Right atrium auricular region (tissue), 2 donors: ENCODE results near the gene YIPF4. TPM values are rescaled to one million over a fixed set of nuclear protein-coding genes. Genes with fewer than 3 reads are reported as not detected.
"Not testable (repeated sequence)": the region's sequence is repeated elsewhere in the genome, so short reads cannot be mapped to it uniquely, and the experiment has no call there.

Experiments used
- DNase-seq: peaks from one replicate; pipeline ENCODE4 v3.0.0-alpha.2; 2019; ENCODE audit warnings: low spot score
- H3K27ac ChIP-seq, 2 donors: fragments of 200-600 bp; sonication (generic); 1 replicate in 1 of 2; 2 replicates in 1 of 2; pipeline ENCODE4 v1.5.1; 2016 to 2019
- H3K27me3 ChIP-seq, 2 donors: fragments of 200-600 bp; sonication (generic); one replicate each; pipeline versions ENCODE4 v1.5.1 to v1.6.0; 2017 to 2019
- H3K36me3 ChIP-seq: fragments of 200-600 bp; sonication (generic); one replicate; pipeline ENCODE4 v1.5.1; 2016
- H3K4me1 ChIP-seq, 2 donors: fragments of 200-600 bp; sonication (generic); one replicate each; pipeline versions ENCODE4 v1.5.1 to v1.6.0; 2017 to 2019
- H3K4me3 ChIP-seq, 2 donors: fragments of 200-600 bp; sonication (generic); 1 replicate in 1 of 2; 2 replicates in 1 of 2; pipeline ENCODE4 v1.5.1; 2017 to 2019; ENCODE audit warnings: mild to moderate bottlenecking in 1 of 2, moderate library complexity in 1 of 2
- H3K9me3 ChIP-seq, 2 donors: fragments of 200-600 bp; sonication (generic); one replicate each; pipeline ENCODE4 v1.5.1; 2019
- total RNA-seq, 2 donors: library from RNA; depleted of rRNA; stranded (reverse); fragments of >200 nt; gene quantifications; one replicate each; pipeline ENCODE4 v1.1.0, GENCODE V29; 2016
- TF ChIP-seq, protein P1 (sequence below), 2 donors: fragments of 200-600 bp; sonication (generic); IDR thresholded peaks; one replicate each; pipeline ENCODE4 v1.5.1; 2019; ENCODE audit warnings: antibody characterized with exemption in 2 of 2

YIPF4 gene
- total RNA-seq, 2 donors from 2014 or later: 16.0 to 17.8 TPM

DNA sequence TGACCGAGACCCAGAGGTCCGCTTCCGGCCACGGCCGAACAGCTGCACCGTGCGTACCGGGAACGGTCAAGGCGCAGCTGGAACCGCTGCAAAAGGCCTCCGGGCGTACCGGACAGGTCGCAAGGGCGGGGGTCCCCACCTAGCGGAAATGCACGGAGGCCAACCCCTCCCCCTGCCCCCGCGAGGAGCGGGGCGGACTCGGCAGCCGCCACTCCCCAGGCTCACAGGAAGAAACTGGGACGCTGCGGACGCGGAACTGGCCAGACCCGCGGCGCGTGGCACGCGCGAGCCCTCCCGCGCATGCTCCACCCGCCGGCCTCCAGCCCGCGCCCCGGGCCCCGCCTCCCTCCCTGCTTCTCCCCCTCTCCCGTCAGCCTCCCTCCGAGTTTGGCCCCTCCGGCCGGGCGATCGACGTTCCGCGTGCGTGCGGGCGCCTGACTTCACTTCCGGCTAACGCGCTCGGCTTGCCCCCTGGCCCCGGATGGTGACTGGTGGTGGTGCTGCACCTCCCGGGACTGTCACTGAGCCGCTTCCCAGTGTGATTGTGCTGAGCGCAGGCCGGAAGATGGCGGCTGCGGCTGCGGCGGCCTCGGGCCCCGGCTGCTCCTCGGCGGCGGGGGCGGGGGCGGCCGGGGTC, 79.1 kb downstream of the YIPF4 start, which contains the start of gene BIRC6:
Gene BIRC6, plus strand, starts transcription at position 343 of the 637 bp plus-strand sequence. Its CDS starts 139 bp downstream, at position 482.
- Histone ChIP-seq H3K27ac (peak within 1 kb of the TSS; percentile 95 to 99), H3K27me3 (no peaks in the 10 kb centered on the region), H3K4me1 (peaks cover 0 to 29% of the 10 kb centered on the region in 2 donors), H3K36me3 (no peaks in the 10 kb centered on the region), H3K4me3 (peak within 1 kb of the TSS; percentile 86 to 93), H3K9me3 (no peaks in the 10 kb centered on the region)
- DNase-seq: peak; percentile 98
- TF ChIP-seq, protein P1, sequence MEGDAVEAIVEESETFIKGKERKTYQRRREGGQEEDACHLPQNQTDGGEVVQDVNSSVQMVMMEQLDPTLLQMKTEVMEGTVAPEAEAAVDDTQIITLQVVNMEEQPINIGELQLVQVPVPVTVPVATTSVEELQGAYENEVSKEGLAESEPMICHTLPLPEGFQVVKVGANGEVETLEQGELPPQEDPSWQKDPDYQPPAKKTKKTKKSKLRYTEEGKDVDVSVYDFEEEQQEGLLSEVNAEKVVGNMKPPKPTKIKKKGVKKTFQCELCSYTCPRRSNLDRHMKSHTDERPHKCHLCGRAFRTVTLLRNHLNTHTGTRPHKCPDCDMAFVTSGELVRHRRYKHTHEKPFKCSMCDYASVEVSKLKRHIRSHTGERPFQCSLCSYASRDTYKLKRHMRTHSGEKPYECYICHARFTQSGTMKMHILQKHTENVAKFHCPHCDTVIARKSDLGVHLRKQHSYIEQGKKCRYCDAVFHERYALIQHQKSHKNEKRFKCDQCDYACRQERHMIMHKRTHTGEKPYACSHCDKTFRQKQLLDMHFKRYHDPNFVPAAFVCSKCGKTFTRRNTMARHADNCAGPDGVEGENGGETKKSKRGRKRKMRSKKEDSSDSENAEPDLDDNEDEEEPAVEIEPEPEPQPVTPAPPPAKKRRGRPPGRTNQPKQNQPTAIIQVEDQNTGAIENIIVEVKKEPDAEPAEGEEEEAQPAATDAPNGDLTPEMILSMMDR (IDR thresholded peaks at IDR 0.05): no peak

DNA sequence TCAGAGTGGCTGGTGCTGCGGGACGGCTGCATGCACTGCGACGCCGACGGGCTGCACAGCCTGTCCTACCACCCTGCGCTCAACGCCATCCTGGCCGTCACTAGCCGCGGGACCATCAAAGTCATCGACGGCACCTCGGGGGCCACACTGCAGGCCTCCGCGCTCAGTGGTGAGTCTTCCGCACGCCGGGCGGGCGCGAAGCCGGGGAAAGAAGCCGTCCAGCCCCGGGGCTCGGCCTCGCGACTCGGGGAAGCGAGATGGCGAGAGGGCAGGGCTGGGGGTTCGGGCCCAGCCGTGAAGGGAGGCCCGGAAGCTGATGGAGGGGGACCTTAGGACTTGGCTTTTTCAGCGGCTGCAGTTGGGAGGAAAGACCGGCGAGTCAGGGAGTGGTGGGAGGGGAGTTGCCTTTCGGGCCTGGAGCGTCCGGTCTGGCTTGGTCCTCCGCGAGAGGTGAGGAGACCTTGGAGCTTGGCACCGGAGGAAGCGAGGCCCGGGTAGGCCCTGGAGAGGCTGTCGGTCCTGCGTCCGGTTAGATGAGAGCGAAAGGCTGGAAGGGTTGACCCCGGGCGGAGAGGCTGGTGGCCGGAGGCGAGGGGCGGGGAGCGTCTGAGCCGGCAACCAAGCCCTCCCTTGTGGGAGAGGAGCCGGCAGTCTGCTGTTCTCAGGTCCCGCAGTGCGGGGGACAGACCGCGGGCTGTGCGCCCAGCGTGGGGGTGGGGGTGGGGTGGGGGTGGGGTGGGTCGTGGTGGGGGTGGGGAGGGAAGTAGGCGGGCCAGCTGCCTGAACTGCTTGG, 79.8 kb downstream of the YIPF4 start:
- Histone ChIP-seq H3K9me3 (no peaks in the 10 kb centered on the region), H3K4me1 (peaks cover 0 to 29% of the 10 kb centered on the region in 2 donors), H3K27ac (peak overlapping the region; percentile 95 to 99), H3K27me3 (no peaks in the 10 kb centered on the region), H3K4me3 (peak overlapping the region; percentile 86 to 93), H3K36me3 (no peaks in the 10 kb centered on the region)
- DNase-seq: no peak
- TF ChIP-seq, protein P1 (IDR thresholded peaks at IDR 0.05): no peak

DNA sequence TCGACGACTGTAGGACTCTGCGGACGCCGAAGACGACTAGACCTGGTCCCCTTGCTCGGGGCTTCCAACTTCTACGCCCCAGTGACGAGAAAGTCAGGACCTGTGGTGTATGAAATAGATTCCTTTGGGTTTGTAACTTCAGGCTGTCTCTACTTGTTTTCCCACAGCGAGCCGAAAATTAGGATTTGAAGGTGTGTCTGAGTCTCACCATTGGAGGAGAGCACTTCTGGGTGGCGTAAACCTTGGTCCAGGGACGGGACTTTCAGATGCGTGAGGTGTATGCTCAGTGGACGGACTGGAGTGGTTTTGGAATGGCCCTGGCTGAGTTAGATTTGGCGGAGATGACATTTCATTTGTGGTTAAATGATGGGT, 80.4 kb downstream of the YIPF4 start:
- peaks cover 0 to 29% of the 10 kb centered on the region in 2 donors for H3K4me1 ChIP-seq
- TF ChIP-seq, protein P1 (IDR thresholded peaks at IDR 0.05): no peak
- no peak for DNase-seq
- peak overlapping the region; percentile 86 to 93 for H3K4me3 ChIP-seq
- H3K36me3 ChIP-seq: no peaks in the 10 kb centered on the region
- H3K27me3 ChIP-seq: no peaks in the 10 kb centered on the region
- H3K27ac ChIP-seq: peak overlapping the region; percentile 95 to 99
- H3K9me3 ChIP-seq: no peaks in the 10 kb centered on the region

DNA sequence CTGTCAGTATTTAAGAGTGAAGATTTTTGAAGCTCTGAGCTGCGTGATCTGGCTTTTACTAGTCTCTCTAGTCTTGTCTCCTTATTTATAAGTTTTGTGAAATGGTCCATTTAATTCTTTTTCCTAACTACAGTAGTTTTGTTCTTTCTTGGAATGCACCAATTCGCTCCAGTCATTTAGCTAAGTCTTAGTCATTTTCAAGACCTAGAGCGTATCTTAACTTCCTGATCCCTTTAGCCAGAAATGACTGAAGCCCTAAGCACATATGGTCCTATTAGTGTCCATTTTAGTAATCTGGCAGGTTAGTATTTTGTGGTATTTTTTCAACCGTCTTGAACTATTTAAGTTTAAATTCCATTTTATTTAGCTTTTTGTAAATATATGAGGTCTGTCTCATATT, 82.7 kb downstream of the YIPF4 start:
- H3K27ac ChIP-seq: no peak overlapping the region
- TF ChIP-seq, protein P1 (IDR thresholded peaks at IDR 0.05): no peak
- H3K4me3 ChIP-seq: no peak overlapping the region
- no peaks in the 10 kb centered on the region for H3K27me3 ChIP-seq
- no peak for DNase-seq
- peaks cover 0 to 43% of the 10 kb centered on the region in 2 donors for H3K4me1 ChIP-seq
- no peaks in the 10 kb centered on the region for H3K9me3 ChIP-seq
- H3K36me3 ChIP-seq: no peaks in the 10 kb centered on the region

DNA sequence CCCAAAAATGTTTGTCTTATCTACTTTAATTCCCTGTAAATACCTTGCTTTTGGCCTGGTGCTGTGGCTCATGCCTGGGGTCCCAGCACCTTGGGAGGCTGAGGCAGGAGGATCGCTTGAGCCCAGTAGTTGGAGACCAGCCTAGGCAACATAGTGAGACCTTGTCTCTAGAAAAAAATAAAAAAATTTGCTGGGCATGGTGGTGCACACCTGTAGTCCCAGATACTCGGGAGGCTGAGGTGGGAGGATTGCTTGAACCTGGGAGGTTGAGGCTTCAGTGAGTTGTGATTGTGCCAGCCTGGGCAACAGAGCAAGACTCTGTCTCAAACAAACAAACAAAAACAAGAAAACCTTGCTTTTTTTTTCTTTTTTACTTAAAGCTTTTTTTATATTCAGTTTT, 85.3 kb downstream of the YIPF4 start:
- H3K36me3 ChIP-seq, H3K4me3 ChIP-seq, H3K27me3 ChIP-seq, DNase-seq, H3K27ac ChIP-seq, H3K9me3 ChIP-seq: not testable (repeated sequence)
- H3K4me1 ChIP-seq: peaks cover 0 to 47% of the 10 kb centered on the region in 2 donors

DNA sequence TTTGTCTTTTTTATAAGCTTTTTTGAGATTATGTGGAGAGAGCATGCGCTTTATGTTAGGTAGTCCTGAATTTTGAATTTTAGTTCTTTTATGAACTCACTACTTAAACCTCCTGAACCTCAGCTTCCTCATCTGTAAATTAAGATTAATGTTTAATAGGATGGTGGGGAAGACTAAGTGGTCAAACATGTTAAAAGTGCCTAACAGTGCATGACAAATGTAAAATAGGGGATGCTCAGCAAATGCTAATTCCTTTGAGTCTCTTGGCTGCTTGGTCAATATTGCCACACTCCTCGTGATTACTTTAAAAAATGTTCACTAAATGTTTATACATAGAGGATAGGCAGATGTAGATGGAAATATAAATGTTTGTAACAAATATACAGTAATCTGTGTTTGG, 85.9 kb downstream of the YIPF4 start:
- no peak overlapping the region for H3K27ac ChIP-seq
- no peaks in the 10 kb centered on the region for H3K27me3 ChIP-seq
- TF ChIP-seq, protein P1 (IDR thresholded peaks at IDR 0.05): no peak
- DNase-seq: no peak
- H3K4me3 ChIP-seq: no peak overlapping the region
- H3K4me1 ChIP-seq: peaks cover 0 to 47% of the 10 kb centered on the region in 2 donors
- no peaks in the 10 kb centered on the region for H3K36me3 ChIP-seq
- H3K9me3 ChIP-seq: no peaks in the 10 kb centered on the region

DNA sequence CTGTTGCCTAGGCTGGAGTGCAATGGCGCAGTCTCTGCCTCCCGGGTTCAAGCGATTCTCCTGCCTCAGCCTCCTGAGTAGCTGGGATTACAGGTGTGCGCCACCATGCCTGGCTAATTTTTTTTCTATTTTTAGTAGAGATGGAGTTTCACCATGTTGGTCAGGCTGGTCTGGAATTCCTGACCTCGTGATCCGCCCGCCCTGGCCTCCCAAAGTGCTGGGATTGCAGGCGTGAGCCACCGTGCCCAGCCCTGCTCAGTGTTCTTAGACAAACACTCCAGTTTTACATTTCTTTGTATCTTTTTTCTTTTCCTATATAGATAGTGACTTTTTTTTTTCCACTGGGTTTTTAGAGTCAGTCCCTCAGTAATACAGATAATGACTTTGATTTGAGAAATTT, 86.6 kb downstream of the YIPF4 start:
- not testable (repeated sequence) for H3K4me3 ChIP-seq, H3K27ac ChIP-seq, H3K36me3 ChIP-seq, DNase-seq, H3K9me3 ChIP-seq, H3K27me3 ChIP-seq
- H3K4me1 ChIP-seq: peaks cover 0 to 45% of the 10 kb centered on the region in 2 donors

DNA sequence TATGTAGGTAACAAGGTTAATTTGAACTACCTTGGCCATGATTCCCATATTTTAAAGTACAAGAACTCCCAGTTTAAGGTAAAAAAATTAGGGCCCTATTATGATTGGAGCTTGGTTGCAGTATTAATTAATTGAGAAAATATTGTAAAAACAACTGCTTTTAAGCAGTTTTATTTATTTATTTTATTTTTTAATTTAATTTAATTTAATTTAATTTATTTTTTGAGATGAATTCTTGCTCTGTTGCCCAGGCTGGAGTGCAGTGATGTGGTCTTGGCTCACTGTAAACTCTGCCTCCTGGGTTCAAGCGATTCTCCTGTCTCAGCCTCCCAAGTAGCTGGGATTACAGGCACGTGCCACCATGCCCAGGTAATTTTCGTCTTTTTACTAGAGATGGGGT, 88.0 kb downstream of the YIPF4 start:
- H3K4me1 ChIP-seq: peaks cover 0 to 32% of the 10 kb centered on the region in 2 donors

More for the DNA sequence above, 88.0 kb downstream of the YIPF4 start:
- H3K27me3 ChIP-seq, H3K27ac ChIP-seq, H3K9me3 ChIP-seq, H3K4me3 ChIP-seq, DNase-seq, H3K36me3 ChIP-seq: not testable (repeated sequence)
